B cell (primary cell): ENCODE data around the gene TSPYL1. TPM values are rescaled to one million over a fixed set of nuclear protein-coding genes. Genes with fewer than 3 reads are reported as not detected.

ENCODE experiments used
- ATAC-seq: fragments of 200-7000 bp; cut with Tn5 transposase; one replicate; pipeline ENCODE4 v1.10.0; 2021; ENCODE audit warnings: low read depth, mild to moderate bottlenecking, moderate number of reproducible peaks, moderate library complexity
- CTCF ChIA-PET: fragments of 350-600 bp; sonication (Branson Sonifier 250); formaldehyde crosslinking; loops from one replicate; lab custom pipeline; 2021; ENCODE audit warnings: antibody characterized with exemption, inconsistent platforms; lab: Charles Lee
- POLR2A ChIA-PET: fragments of 350-600 bp; sonication (Branson Sonifier 250); formaldehyde crosslinking; loops from one replicate; lab custom pipeline; 2021; ENCODE audit warnings: antibody characterized with exemption; lab: Charles Lee
- DNase-seq: peaks from one replicate; pipeline ENCODE4 v3.0.0; 2013
- H2AFZ ChIP-seq: 2 replicates; pipeline ENCODE4 v1.6.1; 2012; ENCODE audit warnings: mild to moderate bottlenecking, low read depth, low read length; ENCODE audit not compliant: insufficient read depth, poor library complexity, severe bottlenecking
- H3K27ac ChIP-seq, 2 donors: 1 replicate in 1 of 2; 2 replicates in 1 of 2; pipeline ENCODE4 v1.5.1; 2012 to 2013; ENCODE audit warnings: low read length in 2 of 2, mild to moderate bottlenecking in 2 of 2, moderate library complexity in 1 of 2
- H3K27me3 ChIP-seq, 4 experiments: fragments of 200-600 bp in 1 of 4; sonication (generic) in 1 of 4; replicated peaks in 1 of 4; 1 replicate in 2 of 4; 2 replicates in 2 of 4; pipeline versions ENCODE4 v1.6.1 to v1.7.0; 2013 to 2016; ENCODE audit warnings: low read length in 3 of 4, mild to moderate bottlenecking in 2 of 4, mixed read lengths in 1 of 4, moderate library complexity in 1 of 4; ENCODE audit not compliant: insufficient read depth in 4 of 4, control insufficient read depth in 3 of 4; ENCODE audit errors: control extremely low read depth in 1 of 4
- H3K36me3 ChIP-seq, 2 experiments: replicated peaks in 1 of 2; 1 replicate in 1 of 2; 2 replicates in 1 of 2; pipeline versions ENCODE4 v1.6.1 to v1.7.1; 2013; ENCODE audit warnings: low read length in 1 of 2; ENCODE audit not compliant: insufficient read depth in 2 of 2, control insufficient read depth in 1 of 2; ENCODE audit errors: control extremely low read depth in 1 of 2, extremely low read depth in 1 of 2
- H3K4me1 ChIP-seq, 2 donors: fragments of 200-600 bp in 1 of 2; sonication (generic) in 1 of 2; 1 replicate in 1 of 2; 2 replicates in 1 of 2; pipeline versions ENCODE4 v1.5.1 to v1.6.1; 2013 to 2017; ENCODE audit warnings: low read length in 2 of 2; ENCODE audit not compliant: control insufficient read depth in 2 of 2, insufficient read depth in 2 of 2
- H3K4me2 ChIP-seq: replicated peaks from 2 replicates; pipeline ENCODE3; 2012; ENCODE audit warnings: mild to moderate bottlenecking, low read depth, low read length; ENCODE audit not compliant: poor library complexity, severe bottlenecking
- H3K4me3 ChIP-seq, 5 experiments: fragments of 200-600 bp in 1 of 5; sonication (generic) in 1 of 5; 1 replicate in 3 of 5; 2 replicates in 2 of 5; pipeline versions ENCODE4 v1.5.1 to v1.7.0; 2011 to 2016; ENCODE audit warnings: low read length in 4 of 5, mild to moderate bottlenecking in 4 of 5, low read depth in 2 of 5, control low read depth in 1 of 5, moderate library complexity in 1 of 5; ENCODE audit not compliant: insufficient read depth in 1 of 5; ENCODE audit errors: control extremely low read depth in 1 of 5, extremely low read depth in 1 of 5
- H3K79me2 ChIP-seq: fragments of 200-600 bp; sonication (generic); one replicate; pipeline ENCODE4 v1.6.0; 2016; ENCODE audit warnings: low read length; ENCODE audit not compliant: control insufficient read depth, insufficient read depth
- H3K9ac ChIP-seq: fragments of 200-600 bp; sonication (generic); 2 replicates; pipeline ENCODE4 v1.6.1; 2017; ENCODE audit warnings: mild to moderate bottlenecking, low read length, moderate library complexity
- H3K9me3 ChIP-seq, 3 donors: one replicate each; pipeline versions ENCODE4 v1.6.1 to v1.7.1; 2013; ENCODE audit warnings: low read length in 2 of 3; ENCODE audit not compliant: control insufficient read depth in 2 of 3, insufficient read depth in 1 of 3; ENCODE audit errors: control extremely low read depth in 1 of 3
- H4K20me1 ChIP-seq: 2 replicates; pipeline ENCODE4 v1.6.0; 2012; ENCODE audit warnings: mild to moderate bottlenecking, low read length; ENCODE audit not compliant: insufficient read depth, control insufficient read depth, poor library complexity, severe bottlenecking
- H3K27ac Mint-ChIP-seq: one replicate; pipeline ENCODE4 v1.8.0; 2021; ENCODE audit warnings: mixed read lengths
- H3K27me3 Mint-ChIP-seq: one replicate; pipeline ENCODE4 v1.8.0; 2021; ENCODE audit warnings: mixed read lengths
- H3K4me1 Mint-ChIP-seq: one replicate; pipeline ENCODE4 v1.8.0; 2021; ENCODE audit warnings: mixed read lengths
- H3K4me3 Mint-ChIP-seq: one replicate; pipeline ENCODE4 v1.8.0; 2021; ENCODE audit warnings: mixed read lengths
- H3K9me3 Mint-ChIP-seq: one replicate; pipeline ENCODE4 v1.8.0; 2022; ENCODE audit warnings: mixed read lengths; ENCODE audit not compliant: insufficient read depth
- CTCF ChIP-seq: fragments of 200-600 bp; IDR thresholded peaks from one replicate; pipeline ENCODE4 v1.8.0; 2022; ENCODE audit warnings: antibody characterized with exemption, mild to moderate bottlenecking
- EZH2 ChIP-seq: IDR thresholded peaks from 2 replicates; pipeline ENCODE4 v1.6.1; 2012; ENCODE audit warnings: borderline replicate concordance, low read depth, mild to moderate bottlenecking, moderate library complexity, low read length; ENCODE audit not compliant: insufficient read depth, poor library complexity, severe bottlenecking
- WGBS: methylation state at CpG from one replicate; pipeline ENCODE4 v1.1.5; 2013; ENCODE audit warnings: missing lambda C conversion rate; ENCODE audit not compliant: insufficient coverage; 5-methylcytosine and 5-hydroxymethylcytosine counted together
- intact Hi-C: fragments of 100-400 bp; cut with micrococcal nuclease; formaldehyde crosslinking; loops from one replicate; pipeline ENCODE4 v1.10.0; 2022
- polyA plus RNA-seq: library from polyadenylated mRNA; depleted of rRNA; stranded (reverse); fragments of >200 nt; gene quantifications from 2 replicates; pipeline ENCODE4 v1.2.3, GENCODE V29; 2012
- total RNA-seq, 2 donors: library from RNA; stranded (reverse); fragments of 120-200 nt in 1 of 2; gene quantifications; 1 replicate in 1 of 2; 2 replicates in 1 of 2; pipeline versions ENCODE4 v1.2.3 to v1.2.4, GENCODE V29; 2013 to 2022

Gene TSPYL1
- total and polyA plus RNA-seq, 2 donors (not counting 1 experiment from before 2014, with no cell fraction given) = 93.3 to 101 TPM

GRCh38 chr6:116314218-116314617 lies 34.5 kb upstream of the TSPYL1 start:
- no peak overlapping the region for H3K4me3 ChIP-seq
- DNase-seq = no peak
- ChIA-PET POLR2A (no interaction called here), CTCF (interaction anchor here (1.4 kb wide), 1 partner anchor 131 kb away, joined by 3 read pairs; no protein-coding TSS in a partner anchor)
- intact Hi-C loops = loop anchor here (5.0 kb wide), 1 partner anchor 43 kb away; no protein-coding TSS in a partner anchor
- H3K9me3 ChIP-seq = no peaks in the 10 kb centered on the region
- H3K36me3 ChIP-seq = no peaks in the 10 kb centered on the region
- Mint-ChIP-seq H3K4me3 (no peak overlapping the region), H3K9me3 (no peaks in the 10 kb centered on the region), H3K27ac (no peak overlapping the region), H3K27me3 (no peaks in the 10 kb centered on the region), H3K4me1 (peaks cover 7% of the 10 kb centered on the region)
- no peak overlapping the region for H2AFZ ChIP-seq
- TF ChIP-seq EZH2 (no peak), CTCF (no peak)
- H3K27me3 ChIP-seq = no peaks in the 10 kb centered on the region
- H4K20me1 ChIP-seq = no peaks in the 10 kb centered on the region
- no peak overlapping the region for H3K27ac ChIP-seq
- H3K4me1 ChIP-seq = peaks cover 9% of the 10 kb centered on the region in 2 donors
- no peak for ATAC-seq
- no peak overlapping the region for H3K4me2 ChIP-seq
- no peaks in the 10 kb centered on the region for H3K79me2 ChIP-seq
- no peak overlapping the region for H3K9ac ChIP-seq

- Histone ChIP-seq H3K4me2 (no peak overlapping the region), H3K9me3 (no peaks in the 10 kb centered on the region), H2AFZ (no peak overlapping the region), H3K4me1 (peaks cover 9% of the 10 kb centered on the region in 2 donors), H4K20me1 (no peaks in the 10 kb centered on the region), H3K9ac (no peak overlapping the region), H3K36me3 (no peaks in the 10 kb centered on the region), H3K4me3 (no peak overlapping the region), H3K27ac (no peak overlapping the region), H3K27me3 (no peaks in the 10 kb centered on the region), H3K79me2 (no peaks in the 10 kb centered on the region)
- CTCF ChIA-PET = interaction anchor here (0.9 to 1.4 kb wide), 2 partner anchors 44 to 132 kb away, joined by 3 read pairs; no protein-coding TSS in a partner anchor
- intact Hi-C loops = loop anchor here (5.0 kb wide), 1 partner anchor 44 kb away; no protein-coding TSS in a partner anchor
- POLR2A ChIA-PET = no interaction called here
- 100% methylated on average over 1 of the region's 2 CpGs for WGBS
- Mint-ChIP-seq H3K4me1 (peaks cover 7% of the 10 kb centered on the region), H3K9me3 (no peaks in the 10 kb centered on the region), H3K4me3 (no peak overlapping the region), H3K27me3 (no peaks in the 10 kb centered on the region), H3K27ac (no peak overlapping the region)
- no peak for DNase-seq
- no peak for ATAC-seq
- TF ChIP-seq EZH2 (no peak), CTCF (no peak)
Measured at GRCh38 chr6:116313101-116313776, 33.5 kb upstream of the TSPYL1 start.
